ENCODE results near the gene PNRC2.

PNRC2 gene, protein sequence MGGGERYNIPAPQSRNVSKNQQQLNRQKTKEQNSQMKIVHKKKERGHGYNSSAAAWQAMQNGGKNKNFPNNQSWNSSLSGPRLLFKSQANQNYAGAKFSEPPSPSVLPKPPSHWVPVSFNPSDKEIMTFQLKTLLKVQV

DNA sequence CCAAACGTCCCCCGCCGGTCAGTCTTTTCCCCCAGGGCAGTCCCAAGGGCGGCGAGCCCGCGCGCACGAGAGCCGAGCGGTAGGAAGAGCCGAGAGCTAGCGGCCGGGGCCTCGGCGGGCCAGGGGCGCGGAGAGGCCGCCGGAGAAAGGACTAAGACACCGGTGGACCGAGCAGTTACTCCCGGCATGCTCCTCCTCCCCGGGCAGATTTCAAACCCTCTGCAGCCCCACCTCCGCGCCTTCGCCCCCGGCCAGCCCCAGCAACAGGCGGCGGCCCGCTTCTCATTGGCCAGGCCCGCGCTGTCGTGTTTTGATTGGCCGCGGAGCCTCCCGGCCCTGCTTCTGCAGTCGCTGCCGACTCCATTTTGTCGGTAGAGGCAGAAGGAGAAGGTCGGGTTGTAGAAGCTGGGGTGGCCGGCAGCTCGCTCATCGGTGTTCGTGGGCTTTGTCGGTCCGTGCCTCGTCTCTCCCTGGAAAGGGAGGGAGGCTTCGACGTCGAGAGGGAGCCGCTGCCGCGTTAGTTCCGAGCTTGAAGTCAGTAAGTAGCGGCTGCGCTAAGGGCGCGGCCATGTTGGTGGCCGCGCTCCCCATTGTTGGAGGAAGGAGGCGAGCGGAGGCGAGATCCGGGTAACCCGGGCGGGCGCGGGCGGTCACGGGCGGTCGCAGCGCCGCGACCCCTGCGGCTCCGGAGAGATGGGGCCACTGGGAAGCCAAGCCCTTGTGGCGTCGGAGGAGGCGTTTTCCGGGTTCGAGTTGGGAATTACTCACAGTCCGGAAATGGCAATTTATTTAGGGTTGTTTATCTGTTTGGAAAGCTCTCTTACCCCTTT, at the start of gene PNRC2:
Gene PNRC2, plus strand, starts transcription at position 368 of the 830 bp plus-strand sequence. CDS start 1,630 bp downstream, outside the sequence.
- DNase-seq = peak; percentile 95 to 98 (median 96)

GRCh38 chr1:23910144-23910543, 49.5 kb upstream of the PNRC2 start:
- DNase-seq = no peak

- no peak for DNase-seq
Measured at GRCh38 chr1:23910553-23911246, 48.9 kb upstream of the PNRC2 start.

- DNase-seq = no peak
Measured at GRCh38 chr1:23911921-23912320, 47.7 kb upstream of the PNRC2 start.

GRCh38 chr1:23913212-23913880, 46.3 kb upstream of the PNRC2 start, which contains the start of gene CNR2:
Gene CNR2 (minus strand): TSS chr1:23913362. CDS start chr1:23875617, 37,745 bp downstream.
- no peak for DNase-seq

DNA sequence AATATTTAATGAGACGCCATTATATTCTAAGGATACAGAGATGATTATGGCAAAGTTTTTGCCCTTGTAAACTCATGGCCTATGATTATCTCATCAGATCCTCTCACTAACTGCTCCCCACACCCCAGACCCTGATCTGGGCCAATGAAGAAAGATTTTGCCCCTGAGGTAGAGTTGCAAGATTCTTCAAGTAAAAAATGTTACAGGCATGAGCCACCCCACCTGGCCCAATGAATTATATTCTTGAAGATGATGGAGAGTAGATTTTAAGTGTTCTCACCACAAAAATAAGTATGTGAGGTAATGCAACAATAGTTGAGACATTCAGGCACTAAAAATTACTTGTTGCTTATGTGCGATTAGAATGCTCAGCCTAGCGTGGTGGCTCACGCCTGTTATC, 44.7 kb upstream of the PNRC2 start:
- no peak for DNase-seq

GRCh38 chr1:23915466-23915865, 44.2 kb upstream of the PNRC2 start:
- DNase-seq = no peak

DNA sequence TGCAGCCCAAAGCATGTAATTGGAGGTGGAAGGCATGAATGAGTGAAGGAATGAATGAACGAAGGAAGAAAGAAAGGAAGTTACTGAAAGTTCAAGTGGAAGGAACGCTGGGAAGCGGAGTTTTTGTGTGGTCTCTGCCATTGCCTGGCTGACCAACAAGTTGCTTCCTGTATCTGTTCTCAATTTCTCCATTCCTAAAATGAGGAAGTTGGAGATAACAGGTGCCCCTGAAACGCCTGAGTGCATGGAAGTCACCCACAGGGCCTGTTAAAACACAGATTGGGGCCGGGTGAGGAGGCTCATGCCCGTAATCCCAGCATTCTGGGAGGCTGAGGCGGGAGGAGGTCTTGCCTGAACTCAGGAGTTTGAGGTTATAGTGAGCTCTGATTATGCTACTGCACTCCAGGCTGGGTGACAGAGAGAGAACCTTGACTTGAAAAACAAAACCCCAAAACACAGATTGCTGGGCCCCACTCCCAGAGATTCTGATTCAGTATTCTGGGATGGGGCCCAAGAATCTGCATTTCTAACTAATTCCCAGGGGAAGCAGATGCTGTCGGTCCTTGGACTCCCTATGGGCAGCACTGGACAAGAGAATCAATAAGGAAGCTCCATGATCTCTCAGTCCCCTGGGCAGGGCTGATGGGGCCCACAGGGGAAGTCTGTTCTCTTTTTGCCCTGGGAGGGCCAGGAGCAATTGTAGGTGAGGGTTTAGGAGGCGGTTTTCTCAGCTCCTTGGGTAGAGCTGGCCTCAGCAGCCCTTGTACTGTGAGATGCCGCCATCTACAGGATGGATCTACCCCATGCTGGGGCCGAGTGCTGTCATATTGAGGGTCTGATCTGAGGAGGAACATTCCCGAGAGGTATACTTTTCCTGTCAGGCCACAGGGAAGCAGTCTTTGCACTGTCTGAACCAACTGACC, 43.2 kb upstream of the PNRC2 start:
- DNase-seq = peak in 2 of 3 experiments; percentile 47 to 51

GRCh38 chr1:23922321-23922943, 37.2 kb upstream of the PNRC2 start:
- DNase-seq = no peak

GRCh38 chr1:23923592-23924499, 35.8 kb upstream of the PNRC2 start:
- no peak for DNase-seq

- no peak for DNase-seq
Measured at GRCh38 chr1:23924601-23925000, 35.0 kb upstream of the PNRC2 start.

DNA sequence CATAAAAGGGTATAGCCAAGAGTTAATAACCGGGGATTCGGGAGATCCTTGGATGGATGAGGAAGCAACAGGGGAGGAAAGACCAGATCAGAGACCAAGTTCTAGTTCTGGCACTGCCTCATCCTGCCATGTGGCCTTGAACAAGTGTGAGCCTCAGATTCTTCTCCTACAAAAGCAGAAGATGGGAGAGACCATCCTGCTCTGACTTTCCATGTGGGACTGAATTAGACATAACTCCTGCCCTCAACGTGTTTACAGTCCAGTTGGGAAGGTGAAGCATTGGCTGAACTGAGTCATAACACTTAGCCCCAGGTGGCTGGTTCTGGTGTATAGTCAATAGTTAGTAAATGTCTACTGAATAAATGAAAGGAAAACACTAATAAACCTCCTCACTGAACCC, 34.3 kb upstream of the PNRC2 start:
- DNase-seq = no peak

- DNase-seq = no peak
Measured at GRCh38 chr1:23927097-23927496, 32.5 kb upstream of the PNRC2 start.

DNA sequence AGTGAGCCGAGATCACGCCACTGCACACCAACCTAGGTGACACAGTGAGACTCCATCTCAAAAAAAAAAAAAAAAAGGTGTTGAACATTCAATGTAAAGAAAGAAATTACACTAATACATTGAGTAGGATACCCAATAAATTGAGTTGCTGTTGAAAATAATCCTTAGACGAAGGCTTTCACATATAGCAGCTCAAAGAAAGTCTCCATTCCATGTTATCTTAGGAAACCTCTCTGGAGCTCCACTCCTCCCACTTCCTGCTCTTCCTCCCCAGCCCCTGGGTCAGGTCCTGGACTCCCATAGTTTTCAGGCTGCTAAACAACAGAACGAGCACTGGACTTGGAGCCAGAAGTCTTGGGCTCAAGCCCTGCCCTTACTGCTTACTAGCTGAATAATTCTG, 30.8 kb upstream of the PNRC2 start:
- DNase-seq = no peak

- no peak for DNase-seq
Measured at GRCh38 chr1:23930270-23930669, 29.4 kb upstream of the PNRC2 start.

DNA sequence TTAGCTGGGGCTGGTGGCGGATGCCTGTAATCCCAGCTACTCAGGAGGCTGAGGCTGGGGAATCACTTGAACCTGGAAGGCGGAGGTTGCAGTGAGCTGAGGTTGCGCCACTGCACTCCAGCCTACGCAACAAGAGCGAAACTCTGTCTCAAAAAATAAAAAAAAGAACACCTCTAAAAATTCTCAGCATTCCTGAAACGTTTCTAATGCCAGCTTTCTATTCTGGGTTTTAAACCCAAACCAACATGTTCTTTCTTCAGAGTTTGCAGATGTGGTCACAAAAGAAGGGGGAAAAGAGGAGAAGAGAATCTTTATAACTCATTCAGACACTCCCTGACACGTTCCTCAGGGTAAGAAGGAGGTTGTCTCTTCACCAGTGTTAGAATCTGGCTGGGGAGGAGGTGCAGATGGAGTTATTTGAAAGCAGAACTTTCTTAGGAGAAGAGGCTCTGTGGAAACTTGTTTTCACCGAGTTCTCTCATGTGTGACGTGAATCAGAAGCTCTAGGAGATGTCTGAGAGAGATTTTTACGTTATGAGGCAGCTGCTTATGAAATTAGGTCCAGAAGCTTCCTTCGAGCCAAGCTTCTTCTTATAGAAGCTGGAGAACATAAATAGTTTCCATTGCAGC, 28.7 kb upstream of the PNRC2 start:
- no peak for DNase-seq

GRCh38 chr1:23931491-23931880, 28.1 kb upstream of the PNRC2 start:
- DNase-seq = no peak

- no peak for DNase-seq
Measured at GRCh38 chr1:23936481-23937176, 23.0 kb upstream of the PNRC2 start.

DNA sequence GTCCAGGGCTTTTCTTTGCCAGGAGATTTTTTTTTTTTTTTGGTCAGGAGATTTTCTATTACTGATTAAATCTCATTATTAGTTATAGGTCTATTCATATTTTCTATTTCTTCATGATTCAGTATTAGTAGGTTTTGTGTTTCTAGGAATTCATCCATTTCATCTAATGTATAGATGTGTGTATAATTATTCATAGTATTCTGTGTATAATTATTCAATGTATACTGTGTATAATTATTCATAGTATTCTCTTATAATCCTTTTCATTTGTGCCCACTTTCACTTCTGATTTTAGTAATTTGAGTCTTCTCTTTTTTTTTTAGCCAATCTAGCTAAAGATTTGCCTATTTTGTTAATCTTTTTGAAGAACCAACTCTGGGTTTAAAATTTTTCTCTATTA, 12.3 kb upstream of the PNRC2 start:
- DNase-seq = no peak
